SW480 (cell line): ENCODE results near the gene OR5H2.

Source experiments
- DNase-seq: peaks from one replicate; pipeline ENCODE4 v3.0.0-alpha.2; 2016; ENCODE audit warnings: low spot score

The OR5H2 gene

DNA sequence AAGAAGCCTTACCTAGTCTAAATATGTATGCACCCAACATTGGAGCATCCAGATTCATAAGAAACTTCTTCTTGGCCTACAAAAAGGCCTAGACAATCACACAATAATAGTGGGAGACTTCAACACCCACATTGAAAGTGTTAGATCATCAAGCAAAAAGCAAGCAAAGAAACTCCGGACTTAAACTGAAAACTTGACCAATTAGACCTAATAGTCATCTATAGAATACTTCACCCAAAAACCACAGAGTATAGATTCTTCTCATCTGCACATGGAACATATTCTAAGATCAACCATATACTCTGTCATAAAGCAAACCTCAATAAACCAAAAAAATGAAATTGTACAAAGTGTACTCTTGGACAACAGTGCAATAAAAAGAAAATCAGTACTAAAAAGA is 49.0 kb downstream of the OR5H2 start:
- DNase-seq = no peak
